Left colon (tissue), 2 donors: ENCODE measurements around the gene CBLB. TPM values are rescaled to one million over a fixed set of nuclear protein-coding genes. Genes with fewer than 3 reads are reported as not detected.

Experiments
- ATAC-seq: fragments of 200-7000 bp; cut with Tn5 transposase; one replicate; pipeline ENCODE4 v1.9.1; 2020; ENCODE audit warnings: mild to moderate bottlenecking, moderate library complexity
- DNase-seq, 2 donors: peaks; one replicate each; pipeline ENCODE4 v3.0.0-alpha.2; 2020
- intact Hi-C, 2 donors: fragments of 100-400 bp; cut with DNase I in 1 of 2; cut with micrococcal nuclease in 1 of 2; formaldehyde crosslinking; loops; one replicate each; pipeline versions ENCODE4 v1.11.2 to v1.14.0; 2022; cut with DNase I, micrococcal nuclease
- total RNA-seq, 2 donors: library from RNA; stranded (reverse); fragmentation: NEBNext Ultra II Directional; extraction: Animal tissue kit (Norgen Biotek cat#: 25700); gene quantifications; one replicate each; pipeline ENCODE4 v1.2.1, GENCODE V29; 2021
- donor health status: DM: no; HTN: no; CAD: no.
- donor health status: DM: yes; HTN: yes; CAD: no.

Gene CBLB
- total RNA-seq, 2 donors from 2014 or later = 36.7 to 50.2 TPM

GRCh38 chr3:105801397-105801796, 67.4 kb downstream of the CBLB start:
- DNase-seq = no peak
- intact Hi-C loops = no loop called here
- no peak for ATAC-seq

GRCh38 chr3:105800320-105800719, 68.5 kb downstream of the CBLB start:
- DNase-seq = no peak
- intact Hi-C loops = no loop called here
- no peak for ATAC-seq

- intact Hi-C loops = no loop called here
- ATAC-seq = no peak
Measured at GRCh38 chr3:105799286-105799685, 69.5 kb downstream of the CBLB start.

GRCh38 chr3:105798381-105798934, 70.4 kb downstream of the CBLB start:
- DNase-seq (no peak), ATAC-seq (no peak)
- intact Hi-C loops = no loop called here

More at GRCh38 chr3:105799286-105799685, 69.5 kb downstream of the CBLB start:
- no peak for DNase-seq

GRCh38 chr3:105793040-105793439, 75.8 kb downstream of the CBLB start:
- no peak for ATAC-seq
- DNase-seq = no peak
- intact Hi-C loops = no loop called here

GRCh38 chr3:105791919-105792786, 76.7 kb downstream of the CBLB start:
- intact Hi-C loops = no loop called here
- DNase-seq (peak in 1 of 2 donors; percentile 42), ATAC-seq (peak; percentile 13)

- intact Hi-C loops = no loop called here
- DNase-seq = no peak
- no peak for ATAC-seq
Measured at GRCh38 chr3:105791131-105791530, 77.7 kb downstream of the CBLB start.

- intact Hi-C loops = no loop called here
Measured at GRCh38 chr3:105790534-105790933, 78.3 kb downstream of the CBLB start.

GRCh38 chr3:105788593-105788992, 80.2 kb downstream of the CBLB start:
- intact Hi-C loops = no loop called here
- no peak for DNase-seq
- ATAC-seq = no peak

More at GRCh38 chr3:105790534-105790933, 78.3 kb downstream of the CBLB start:
- DNase-seq (no peak), ATAC-seq (no peak)

- intact Hi-C loops = no loop called here
- DNase-seq = no peak
- ATAC-seq = no peak
Measured at GRCh38 chr3:105787453-105787852, 81.4 kb downstream of the CBLB start.

GRCh38 chr3:105786990-105787389, 81.8 kb downstream of the CBLB start:
- intact Hi-C loops = no loop called here
- no peak for DNase-seq
- no peak for ATAC-seq

- DNase-seq (no peak), ATAC-seq (no peak)
- intact Hi-C loops = no loop called here
Measured at GRCh38 chr3:105786241-105786640, 82.6 kb downstream of the CBLB start.

- ATAC-seq (no peak), DNase-seq (no peak)
- intact Hi-C loops = no loop called here
Measured at GRCh38 chr3:105785803-105786202, 83.0 kb downstream of the CBLB start.

- DNase-seq (no peak), ATAC-seq (no peak)
- intact Hi-C loops = no loop called here
Measured at GRCh38 chr3:105783631-105784030, 85.2 kb downstream of the CBLB start.

GRCh38 chr3:105781871-105782270, 86.9 kb downstream of the CBLB start:
- no peak for ATAC-seq
- intact Hi-C loops = no loop called here

GRCh38 chr3:105780107-105780506, 88.7 kb downstream of the CBLB start:
- no peak for ATAC-seq
- DNase-seq = no peak
- intact Hi-C loops = no loop called here

More at GRCh38 chr3:105781871-105782270, 86.9 kb downstream of the CBLB start:
- DNase-seq = no peak

GRCh38 chr3:105775368-105775767, 93.4 kb downstream of the CBLB start:
- DNase-seq (no peak), ATAC-seq (no peak)
- intact Hi-C loops = no loop called here

GRCh38 chr3:105774444-105775180, 94.2 kb downstream of the CBLB start:
- intact Hi-C loops = no loop called here
- no peak for DNase-seq
- no peak for ATAC-seq

- DNase-seq (no peak), ATAC-seq (no peak)
- intact Hi-C loops = no loop called here
Measured at GRCh38 chr3:105773291-105773690, 95.5 kb downstream of the CBLB start.

GRCh38 chr3:105772635-105773034, 96.2 kb downstream of the CBLB start:
- no peak for DNase-seq
- intact Hi-C loops = no loop called here

More at GRCh38 chr3:105772635-105773034, 96.2 kb downstream of the CBLB start:
- no peak for ATAC-seq
